Osteoblast (primary cell): Measurements from ENCODE around the gene NF2. TPM values are rescaled to one million over a fixed set of nuclear protein-coding genes. Genes with fewer than 3 reads are reported as not detected.

ENCODE experiments used
- DNase-seq: peaks from one replicate; pipeline ENCODE4 v3.0.0; 2011; ENCODE audit warnings: low spot score, mixed read lengths; ENCODE audit not compliant: insufficient read length; ENCODE audit errors: missing footprints
- H2AFZ ChIP-seq: 2 replicates; pipeline ENCODE4 v1.6.0; 2011; ENCODE audit warnings: mild to moderate bottlenecking, low read length
- H3K27ac ChIP-seq: 2 replicates; pipeline ENCODE4 v1.5.1; 2011; ENCODE audit warnings: mild to moderate bottlenecking, low read depth, low read length, moderate library complexity
- H3K27me3 ChIP-seq: 2 replicates; pipeline ENCODE4 v1.6.0; 2012; ENCODE audit warnings: mild to moderate bottlenecking, control low read depth, inconsistent platforms, low read length, moderate library complexity; ENCODE audit not compliant: insufficient read depth
- H3K36me3 ChIP-seq: 2 replicates; pipeline ENCODE4 v1.5.1; 2011; ENCODE audit warnings: mild to moderate bottlenecking, low read length, control low read depth, moderate library complexity; ENCODE audit not compliant: insufficient read depth
- H3K4me1 ChIP-seq: 2 replicates; pipeline ENCODE4 v1.5.1; 2011; ENCODE audit warnings: mild to moderate bottlenecking, low read length, control low read depth, moderate library complexity; ENCODE audit not compliant: insufficient read depth
- H3K4me2 ChIP-seq: 2 replicates; pipeline ENCODE4 v1.6.0; 2011; ENCODE audit warnings: mild to moderate bottlenecking, low read length; ENCODE audit not compliant: insufficient read depth
- H3K4me3 ChIP-seq: fragments of 200-600 bp; sonication (generic); 3 replicates; pipeline ENCODE4 v1.5.1; 2012; ENCODE audit warnings: mild to moderate bottlenecking, low read length, inconsistent platforms; ENCODE audit not compliant: insufficient read depth
- H3K79me2 ChIP-seq: 2 replicates; pipeline ENCODE4 v1.6.0; 2012; ENCODE audit warnings: mild to moderate bottlenecking, low read length, control low read depth, inconsistent platforms; ENCODE audit not compliant: insufficient read depth
- H3K9me3 ChIP-seq: 2 replicates; pipeline ENCODE4 v1.5.1; 2011; ENCODE audit warnings: low read depth, low read length, control low read depth
- H4K20me1 ChIP-seq: 2 replicates; pipeline ENCODE4 v1.6.0; 2012; ENCODE audit warnings: mild to moderate bottlenecking, low read length, control low read depth; ENCODE audit not compliant: insufficient read depth
- CTCF ChIP-seq: IDR thresholded peaks from 2 replicates; pipeline ENCODE4 v1.5.1; 2011; ENCODE audit warnings: mild to moderate bottlenecking, low read depth, low read length, moderate library complexity; ENCODE audit errors: extremely low read depth
- total RNA-seq: library from RNA; depleted of rRNA; stranded (reverse); fragments of >200 nt; gene quantifications from 2 replicates; pipeline ENCODE4 v1.2.3, GENCODE V29; 2012

The NF2 gene
- total RNA-seq, 1 donor: 72.7 TPM

GRCh38 chr22:29727131-29727523 is 123.7 kb downstream of the NF2 start:
- Histone ChIP-seq H3K4me3 (no peak overlapping the region), H3K4me1 (no peaks in the 10 kb centered on the region), H3K9me3 (no peaks in the 10 kb centered on the region), H3K36me3 (no peaks in the 10 kb centered on the region), H3K4me2 (peak overlapping the region; percentile 28), H2AFZ (no peak overlapping the region), H4K20me1 (no peaks in the 10 kb centered on the region), H3K27ac (no peak overlapping the region), H3K27me3 (peaks cover 9% of the 10 kb centered on the region), H3K79me2 (no peaks in the 10 kb centered on the region)
- peak; percentile 30 for TF ChIP-seq CTCF
- DNase-seq: peak; percentile 98

DNA sequence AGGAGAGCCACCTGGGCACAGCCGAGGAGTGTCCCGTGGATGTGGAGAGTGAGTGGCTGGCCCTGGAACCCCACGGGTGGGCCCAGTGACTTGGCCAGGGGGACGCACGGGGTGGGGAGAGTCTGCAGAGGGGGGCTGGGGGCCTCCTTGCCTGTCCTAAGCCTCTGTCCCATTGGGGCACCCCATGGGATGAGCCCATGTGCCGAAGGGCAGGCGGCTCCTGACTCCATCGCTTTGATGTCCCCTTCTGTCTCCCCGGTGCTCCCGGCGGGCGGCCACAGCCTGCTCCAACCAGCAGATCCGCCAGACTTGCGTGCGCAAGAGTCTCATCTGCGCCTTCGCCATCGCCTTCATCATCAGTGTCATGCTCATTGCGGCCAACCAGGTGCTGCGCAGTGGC is 125.7 kb downstream of the NF2 start:
- H3K27me3 ChIP-seq: peaks cover 6% of the 10 kb centered on the region
- no peak overlapping the region for H3K4me2 ChIP-seq
- H3K27ac ChIP-seq: no peak overlapping the region
- H2AFZ ChIP-seq: no peak overlapping the region
- H3K4me3 ChIP-seq: no peak overlapping the region
- H4K20me1 ChIP-seq: no peaks in the 10 kb centered on the region
- no peaks in the 10 kb centered on the region for H3K9me3 ChIP-seq
- no peaks in the 10 kb centered on the region for H3K4me1 ChIP-seq
- DNase-seq: peak; percentile 58
- no peak for TF ChIP-seq CTCF
- H3K36me3 ChIP-seq: no peaks in the 10 kb centered on the region
- no peaks in the 10 kb centered on the region for H3K79me2 ChIP-seq

GRCh38 chr22:29731058-29731850 is 127.8 kb downstream of the NF2 start:
- no peak overlapping the region for H2AFZ ChIP-seq
- H3K79me2 ChIP-seq: no peaks in the 10 kb centered on the region
- no peaks in the 10 kb centered on the region for H3K27me3 ChIP-seq
- no peak for TF ChIP-seq CTCF
- H3K4me1 ChIP-seq: no peaks in the 10 kb centered on the region
- H3K4me2 ChIP-seq: no peak overlapping the region
- no peaks in the 10 kb centered on the region for H3K36me3 ChIP-seq
- no peaks in the 10 kb centered on the region for H3K9me3 ChIP-seq
- no peaks in the 10 kb centered on the region for H4K20me1 ChIP-seq
- DNase-seq: peak; percentile 69
- H3K4me3 ChIP-seq: no peak overlapping the region
- no peak overlapping the region for H3K27ac ChIP-seq

GRCh38 chr22:29732883-29733282 is 129.4 kb downstream of the NF2 start:
- DNase-seq: peak; percentile 76
- no peak overlapping the region for H3K4me3 ChIP-seq
- H3K79me2 ChIP-seq: no peaks in the 10 kb centered on the region
- H2AFZ ChIP-seq: no peak overlapping the region
- no peaks in the 10 kb centered on the region for H3K27me3 ChIP-seq
- no peak for TF ChIP-seq CTCF
- H3K4me2 ChIP-seq: no peak overlapping the region
- no peaks in the 10 kb centered on the region for H3K9me3 ChIP-seq
- no peaks in the 10 kb centered on the region for H3K4me1 ChIP-seq
- H3K27ac ChIP-seq: no peak overlapping the region
- H3K36me3 ChIP-seq: no peaks in the 10 kb centered on the region
- H4K20me1 ChIP-seq: no peaks in the 10 kb centered on the region
